ENCODE results near the gene USP40. TPM values are rescaled to one million over a fixed set of nuclear protein-coding genes. Genes with fewer than 3 reads are reported as not detected.

USP40 gene
- total and polyA plus RNA-seq, 2 donors (not counting 1 experiment from before 2014, with no cell fraction given) = 19.8 to 37.0 TPM

DNA sequence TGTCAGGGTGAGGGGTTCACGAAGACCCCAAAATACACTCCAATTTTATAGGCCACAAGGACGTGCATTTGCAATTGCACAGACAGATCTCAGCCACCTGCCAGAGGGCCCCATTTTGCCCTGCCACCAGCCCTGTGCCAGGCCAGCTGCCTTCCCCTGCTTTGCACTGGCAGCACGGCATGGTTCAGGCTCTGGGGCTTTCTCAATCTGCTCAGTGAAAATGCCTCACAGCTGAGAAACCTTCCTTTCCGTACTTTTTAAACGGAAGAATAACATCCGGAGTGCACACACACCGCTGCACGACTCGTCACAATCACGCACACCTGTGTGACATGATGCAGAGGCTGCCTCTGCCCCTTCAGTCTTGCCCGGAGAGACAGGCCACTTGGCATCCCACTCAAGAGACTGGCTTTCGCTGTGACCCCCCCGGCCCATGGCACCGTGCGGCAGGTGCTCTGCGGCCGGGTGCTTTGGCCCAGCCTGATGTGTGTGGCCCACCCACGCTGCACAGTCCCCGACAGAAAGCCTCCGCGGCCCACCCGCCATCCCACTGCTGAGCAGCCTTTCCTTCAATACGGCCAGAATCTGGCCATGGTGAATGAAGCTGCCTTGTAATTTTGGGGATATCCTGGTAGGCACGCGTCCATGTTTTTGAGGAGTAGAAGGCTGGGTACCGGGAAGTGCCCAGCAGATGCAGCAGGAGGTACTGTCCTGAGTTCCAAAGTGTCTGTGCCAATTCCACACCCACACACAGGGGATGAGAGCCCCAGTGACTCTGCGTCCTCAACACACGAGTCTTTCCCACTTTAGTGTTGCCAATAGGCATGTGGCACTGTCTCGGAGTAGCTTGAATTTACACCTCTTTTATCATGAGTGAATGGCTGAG is 88.8 kb downstream of the USP40 start:
- H3K4me1 ChIP-seq (ENCODE audit: control insufficient read depth in 2 of 2, insufficient read depth in 2 of 2, low read length in 2 of 2) = no peaks in the 10 kb centered on the region
- ChIA-PET POLR2A (interaction anchor here (0.7 kb wide), 1 partner anchor 587 kb away, joined by 3 read pairs; no protein-coding TSS in a partner anchor), CTCF (no interaction called here)
- H3K27me3 ChIP-seq (replicated peaks in 1 of 4; ENCODE audit: control extremely low read depth in 1 of 4, control insufficient read depth in 3 of 4, insufficient read depth in 4 of 4, low read length in 3 of 4) = no peaks in the 10 kb centered on the region
- no peaks in the 10 kb centered on the region for H3K9me3 Mint-ChIP-seq (ENCODE audit: insufficient read depth)
- H3K4me2 ChIP-seq (replicated peaks; ENCODE audit: low read depth, low read length, poor library complexity, severe bottlenecking) = no peak overlapping the region
- peaks cover 0 to 35% of the 10 kb centered on the region in 2 experiments for H3K36me3 ChIP-seq (replicated peaks in 1 of 2; ENCODE audit: control extremely low read depth in 1 of 2, control insufficient read depth in 1 of 2, extremely low read depth in 1 of 2, insufficient read depth in 2 of 2, low read length in 1 of 2)
- 96% methylated on average over 23 of the region's 29 CpGs for WGBS (ENCODE audit: insufficient coverage)
- no peak for DNase-seq
- intact Hi-C loops (cut with micrococcal nuclease) = no loop called here
- no peak for ATAC-seq (ENCODE audit: low read depth)
- H3K27me3 Mint-ChIP-seq = no peaks in the 10 kb centered on the region
- H4K20me1 ChIP-seq (ENCODE audit: control insufficient read depth, insufficient read depth, low read length, poor library complexity, severe bottlenecking) = no peaks in the 10 kb centered on the region
- no peak overlapping the region for H3K27ac Mint-ChIP-seq
- peaks cover 0 to 8% (median 0%) of the 10 kb centered on the region in 3 donors for H3K9me3 ChIP-seq (ENCODE audit: control extremely low read depth in 1 of 3, control insufficient read depth in 2 of 3, insufficient read depth in 1 of 3, low read length in 2 of 3)
- H3K4me3 Mint-ChIP-seq = no peak overlapping the region
- no peak overlapping the region for H3K9ac ChIP-seq (ENCODE audit: low read length)
- no peaks in the 10 kb centered on the region for H3K4me1 Mint-ChIP-seq
- H3K27ac ChIP-seq (ENCODE audit: low read length in 2 of 2) = no peak overlapping the region
- no peak for TF ChIP-seq EZH2 (IDR thresholded peaks at IDR 0.05; ENCODE audit: borderline replicate concordance, insufficient read depth, low read depth, low read length, poor library complexity, severe bottlenecking)
- TF ChIP-seq, protein P1, sequence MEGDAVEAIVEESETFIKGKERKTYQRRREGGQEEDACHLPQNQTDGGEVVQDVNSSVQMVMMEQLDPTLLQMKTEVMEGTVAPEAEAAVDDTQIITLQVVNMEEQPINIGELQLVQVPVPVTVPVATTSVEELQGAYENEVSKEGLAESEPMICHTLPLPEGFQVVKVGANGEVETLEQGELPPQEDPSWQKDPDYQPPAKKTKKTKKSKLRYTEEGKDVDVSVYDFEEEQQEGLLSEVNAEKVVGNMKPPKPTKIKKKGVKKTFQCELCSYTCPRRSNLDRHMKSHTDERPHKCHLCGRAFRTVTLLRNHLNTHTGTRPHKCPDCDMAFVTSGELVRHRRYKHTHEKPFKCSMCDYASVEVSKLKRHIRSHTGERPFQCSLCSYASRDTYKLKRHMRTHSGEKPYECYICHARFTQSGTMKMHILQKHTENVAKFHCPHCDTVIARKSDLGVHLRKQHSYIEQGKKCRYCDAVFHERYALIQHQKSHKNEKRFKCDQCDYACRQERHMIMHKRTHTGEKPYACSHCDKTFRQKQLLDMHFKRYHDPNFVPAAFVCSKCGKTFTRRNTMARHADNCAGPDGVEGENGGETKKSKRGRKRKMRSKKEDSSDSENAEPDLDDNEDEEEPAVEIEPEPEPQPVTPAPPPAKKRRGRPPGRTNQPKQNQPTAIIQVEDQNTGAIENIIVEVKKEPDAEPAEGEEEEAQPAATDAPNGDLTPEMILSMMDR (IDR thresholded peaks at IDR 0.05) = no peak
- no peak overlapping the region for H2AFZ ChIP-seq (ENCODE audit: insufficient read depth, low read depth, low read length, poor library complexity, severe bottlenecking)
- no peak overlapping the region for H3K4me3 ChIP-seq (ENCODE audit: control extremely low read depth in 1 of 5, extremely low read depth in 1 of 5, insufficient read depth in 1 of 5, low read depth in 2 of 5, low read length in 4 of 5)
- no peaks in the 10 kb centered on the region for H3K79me2 ChIP-seq (ENCODE audit: control insufficient read depth, insufficient read depth, low read length)

All from B cell (primary cell).